Measurements from ENCODE around the gene MMADHC.

DNA sequence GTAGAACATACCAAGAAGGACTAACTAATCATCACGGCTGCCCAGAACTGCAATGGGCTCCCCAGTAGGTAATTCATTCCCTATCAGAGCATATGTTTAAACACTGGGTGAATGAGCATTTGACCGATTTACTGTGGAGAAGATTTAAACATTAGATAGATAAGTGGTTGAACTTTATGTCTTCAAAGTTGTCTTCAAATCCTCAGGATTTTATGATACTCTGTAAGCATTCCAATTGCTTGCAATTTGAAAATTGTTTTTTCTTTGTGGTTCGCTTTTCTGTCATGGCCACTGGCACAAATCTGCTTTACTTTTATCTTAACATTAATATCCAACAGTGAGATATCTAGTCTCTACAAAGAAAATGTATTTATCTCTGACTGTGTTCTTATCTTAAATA, 37.7 kb upstream of the MMADHC start:
- TF ChIP-seq, protein P1, sequence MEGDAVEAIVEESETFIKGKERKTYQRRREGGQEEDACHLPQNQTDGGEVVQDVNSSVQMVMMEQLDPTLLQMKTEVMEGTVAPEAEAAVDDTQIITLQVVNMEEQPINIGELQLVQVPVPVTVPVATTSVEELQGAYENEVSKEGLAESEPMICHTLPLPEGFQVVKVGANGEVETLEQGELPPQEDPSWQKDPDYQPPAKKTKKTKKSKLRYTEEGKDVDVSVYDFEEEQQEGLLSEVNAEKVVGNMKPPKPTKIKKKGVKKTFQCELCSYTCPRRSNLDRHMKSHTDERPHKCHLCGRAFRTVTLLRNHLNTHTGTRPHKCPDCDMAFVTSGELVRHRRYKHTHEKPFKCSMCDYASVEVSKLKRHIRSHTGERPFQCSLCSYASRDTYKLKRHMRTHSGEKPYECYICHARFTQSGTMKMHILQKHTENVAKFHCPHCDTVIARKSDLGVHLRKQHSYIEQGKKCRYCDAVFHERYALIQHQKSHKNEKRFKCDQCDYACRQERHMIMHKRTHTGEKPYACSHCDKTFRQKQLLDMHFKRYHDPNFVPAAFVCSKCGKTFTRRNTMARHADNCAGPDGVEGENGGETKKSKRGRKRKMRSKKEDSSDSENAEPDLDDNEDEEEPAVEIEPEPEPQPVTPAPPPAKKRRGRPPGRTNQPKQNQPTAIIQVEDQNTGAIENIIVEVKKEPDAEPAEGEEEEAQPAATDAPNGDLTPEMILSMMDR (conservative IDR thresholded peaks at IDR 0.05 in 1 of 2, IDR thresholded peaks at IDR 0.05 in 1 of 2; ENCODE audit: extremely low read depth in 1 of 2, insufficient read depth in 1 of 2, low read depth in 1 of 2, low read length in 2 of 2) = no peak
- TF ChIP-seq EZH2 (IDR thresholded peaks at IDR 0.05; ENCODE audit: borderline replicate concordance, low read length) = no peak

Measured in mammary epithelial cell (primary cell).